Measurements from ENCODE around the gene SIGLEC14.
A peak's percentile ranks its signal among the peaks of the same experiment; 100 is the strongest.

SIGLEC14 gene

DNA sequence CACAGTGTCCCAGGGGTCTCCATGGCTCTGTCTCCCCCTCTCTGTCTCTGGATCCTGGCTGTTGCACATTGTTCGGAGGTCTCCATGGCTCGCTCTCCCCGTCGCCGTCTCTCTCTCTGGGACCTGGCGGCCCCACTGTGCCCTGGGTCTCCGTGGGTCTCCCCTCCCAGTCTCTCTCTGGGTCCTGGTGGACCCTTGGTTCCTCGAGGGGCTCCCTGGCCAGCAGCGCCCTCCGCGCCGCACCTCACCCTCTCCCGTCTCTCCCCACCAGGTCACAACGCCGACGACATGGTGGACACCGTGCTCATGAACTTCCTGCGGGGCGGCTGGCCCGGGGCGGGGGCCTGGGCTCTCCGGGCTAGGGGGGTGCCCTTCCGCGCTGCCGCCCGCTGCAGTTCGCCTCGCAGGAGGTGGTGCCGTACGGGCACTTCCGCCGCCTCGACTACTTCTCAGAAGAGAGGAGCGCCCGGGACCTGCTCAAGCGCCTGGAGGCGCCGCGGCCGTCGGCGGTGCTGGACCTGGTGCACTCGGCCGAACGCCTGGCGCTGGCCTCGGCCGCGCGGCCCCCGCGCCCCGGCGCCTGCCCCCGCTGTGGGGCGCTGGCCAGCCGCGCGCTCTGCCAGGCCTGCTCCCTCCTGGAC lies 45.6 kb downstream of the SIGLEC14 start:
- TF ChIP-seq, protein P1, sequence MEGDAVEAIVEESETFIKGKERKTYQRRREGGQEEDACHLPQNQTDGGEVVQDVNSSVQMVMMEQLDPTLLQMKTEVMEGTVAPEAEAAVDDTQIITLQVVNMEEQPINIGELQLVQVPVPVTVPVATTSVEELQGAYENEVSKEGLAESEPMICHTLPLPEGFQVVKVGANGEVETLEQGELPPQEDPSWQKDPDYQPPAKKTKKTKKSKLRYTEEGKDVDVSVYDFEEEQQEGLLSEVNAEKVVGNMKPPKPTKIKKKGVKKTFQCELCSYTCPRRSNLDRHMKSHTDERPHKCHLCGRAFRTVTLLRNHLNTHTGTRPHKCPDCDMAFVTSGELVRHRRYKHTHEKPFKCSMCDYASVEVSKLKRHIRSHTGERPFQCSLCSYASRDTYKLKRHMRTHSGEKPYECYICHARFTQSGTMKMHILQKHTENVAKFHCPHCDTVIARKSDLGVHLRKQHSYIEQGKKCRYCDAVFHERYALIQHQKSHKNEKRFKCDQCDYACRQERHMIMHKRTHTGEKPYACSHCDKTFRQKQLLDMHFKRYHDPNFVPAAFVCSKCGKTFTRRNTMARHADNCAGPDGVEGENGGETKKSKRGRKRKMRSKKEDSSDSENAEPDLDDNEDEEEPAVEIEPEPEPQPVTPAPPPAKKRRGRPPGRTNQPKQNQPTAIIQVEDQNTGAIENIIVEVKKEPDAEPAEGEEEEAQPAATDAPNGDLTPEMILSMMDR (conservative IDR thresholded peaks at IDR 0.05; ENCODE audit: low read depth, low read length) = no peak
- DNase-seq (ENCODE audit: low read depth) = no peak
- H3K4me3 ChIP-seq (ENCODE audit: low read depth, low read length) = no peak overlapping the region

DNA sequence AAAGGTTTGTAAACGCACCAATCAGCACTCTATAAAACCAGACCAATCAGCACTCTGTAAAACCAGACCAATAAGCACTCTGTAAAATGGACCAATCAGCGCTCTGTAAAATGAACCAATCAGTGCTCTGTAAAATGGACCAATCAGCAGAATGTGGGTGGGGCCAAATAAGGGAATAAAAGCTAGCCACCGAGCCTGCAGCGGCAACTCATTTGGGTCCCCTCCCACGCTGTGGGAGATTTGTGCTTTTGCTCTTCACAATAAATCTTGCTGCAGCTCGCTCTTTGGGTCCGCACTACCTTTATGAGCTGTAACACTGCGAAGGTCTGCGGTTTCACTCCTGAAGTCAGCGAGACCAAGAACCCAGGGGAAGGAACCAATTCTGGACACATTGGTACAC lies 47.5 kb downstream of the SIGLEC14 start:
- TF ChIP-seq, protein P1 (conservative IDR thresholded peaks at IDR 0.05; ENCODE audit: low read depth, low read length) = no peak
- no peak for DNase-seq (ENCODE audit: low read depth)
- H3K4me3 ChIP-seq (ENCODE audit: low read depth, low read length) = no peak overlapping the region

DNA sequence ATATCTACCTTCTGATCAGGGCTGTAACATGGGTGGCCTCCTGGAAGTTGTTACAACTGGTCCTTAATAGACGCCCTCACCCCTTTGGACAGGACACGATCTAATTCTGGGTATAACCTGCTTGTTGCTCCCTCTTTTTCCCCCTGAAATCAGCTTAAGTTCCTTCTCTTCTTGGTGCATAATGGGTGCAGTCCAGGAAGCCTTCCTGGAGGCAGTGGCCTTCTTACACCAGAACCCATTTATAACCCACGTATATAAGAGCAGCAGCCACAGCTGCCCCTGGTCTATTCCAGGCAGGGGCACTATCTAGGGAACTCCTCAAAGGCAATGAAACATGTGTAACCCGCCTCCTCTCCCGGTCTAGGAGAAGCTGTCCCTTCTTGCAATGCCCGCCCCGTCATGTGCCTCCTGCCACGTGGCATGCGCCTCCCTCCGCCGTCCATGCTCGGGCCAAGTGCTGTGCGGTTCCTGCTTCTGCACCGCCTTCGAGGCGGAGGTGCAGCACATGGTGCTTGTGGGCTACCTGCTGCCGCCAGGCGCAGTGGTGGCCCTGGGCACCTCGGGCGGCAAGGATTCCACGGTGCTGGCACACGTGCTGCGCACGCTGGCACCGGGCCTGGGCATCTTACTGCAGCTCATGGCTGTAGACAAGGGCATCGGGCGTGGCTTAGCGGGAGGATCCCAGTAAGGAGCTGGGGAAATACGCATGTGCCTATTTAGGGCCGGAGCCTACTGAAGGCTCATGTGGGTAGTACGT lies 48.3 kb downstream of the SIGLEC14 start:
- no peak for DNase-seq (ENCODE audit: low read depth)
- H3K4me3 ChIP-seq (ENCODE audit: low read depth, low read length) = no peak overlapping the region
- TF ChIP-seq, protein P1 (conservative IDR thresholded peaks at IDR 0.05; ENCODE audit: low read depth, low read length) = no peak

DNA sequence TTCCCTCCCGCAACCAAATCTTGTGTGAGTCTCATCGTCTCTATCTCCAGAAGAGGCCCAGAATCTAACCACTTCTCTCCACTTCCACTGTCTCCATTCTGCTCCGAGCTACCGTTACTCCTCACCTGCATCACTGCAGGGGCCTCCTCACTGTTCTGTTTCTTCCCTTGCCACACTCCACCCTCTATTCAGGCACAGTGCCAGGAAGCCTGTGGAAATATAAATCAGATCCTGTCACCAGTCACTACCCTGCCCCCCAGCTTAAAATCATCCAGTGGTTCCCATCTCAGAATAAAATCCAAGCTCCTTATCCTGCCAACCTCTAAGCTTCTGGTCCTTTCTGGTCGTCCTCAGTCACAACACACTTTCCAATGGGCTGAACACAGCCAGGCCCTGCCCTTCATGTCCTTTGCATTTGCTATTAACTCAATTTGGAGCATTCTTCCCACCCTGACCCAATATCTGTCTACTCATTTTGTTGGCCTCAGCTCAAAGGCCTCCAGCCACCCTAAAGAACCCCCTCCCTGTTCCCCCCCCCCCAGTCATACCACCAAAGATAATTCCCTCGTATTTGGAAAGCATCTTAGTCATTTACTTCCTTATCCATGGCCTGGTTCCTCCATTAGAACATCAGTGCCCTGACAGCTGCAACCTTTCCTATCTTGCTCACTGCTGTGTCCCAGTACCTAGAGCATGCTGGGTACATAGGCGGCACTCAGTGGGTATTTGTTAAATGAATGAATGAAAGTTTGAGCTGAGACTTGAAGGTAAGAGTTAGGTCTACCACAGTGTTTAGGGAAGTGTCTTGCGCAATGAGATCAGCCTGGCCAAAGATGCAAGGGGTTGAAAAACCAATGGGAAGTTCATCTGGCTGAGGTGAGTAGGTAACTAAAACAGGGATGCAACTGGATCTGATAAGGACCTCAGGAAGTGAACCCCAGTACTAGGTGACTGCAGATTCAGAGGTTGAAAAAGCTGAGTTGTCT lies 51.1 kb downstream of the SIGLEC14 start:
- no peak for DNase-seq (ENCODE audit: low read depth)
- TF ChIP-seq, protein P1 (conservative IDR thresholded peaks at IDR 0.05; ENCODE audit: low read depth, low read length) = no peak
- no peak overlapping the region for H3K4me3 ChIP-seq (ENCODE audit: low read depth, low read length)

DNA sequence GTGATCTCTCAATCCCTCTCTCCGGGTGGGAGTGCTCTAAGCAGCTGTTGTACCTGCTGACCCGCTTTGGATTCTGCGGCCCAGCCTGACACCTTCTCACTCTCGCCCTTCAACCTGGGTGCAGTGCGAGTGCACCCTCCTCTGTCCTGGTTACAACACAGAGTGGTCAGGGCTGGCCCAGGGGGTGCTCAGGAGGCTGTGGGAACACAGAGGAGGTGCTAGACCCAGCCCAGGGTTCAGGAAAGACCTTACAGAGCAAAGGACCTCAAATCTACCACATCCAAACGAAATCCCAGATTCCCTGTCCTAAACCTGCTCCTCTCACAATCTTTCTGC lies 51.9 kb downstream of the SIGLEC14 start:
- no peak for DNase-seq (ENCODE audit: low read depth)
- peak overlapping the region; percentile 77 for H3K4me3 ChIP-seq (ENCODE audit: low read depth, low read length)
- TF ChIP-seq, protein P1 (conservative IDR thresholded peaks at IDR 0.05; ENCODE audit: low read depth, low read length) = no peak

DNA sequence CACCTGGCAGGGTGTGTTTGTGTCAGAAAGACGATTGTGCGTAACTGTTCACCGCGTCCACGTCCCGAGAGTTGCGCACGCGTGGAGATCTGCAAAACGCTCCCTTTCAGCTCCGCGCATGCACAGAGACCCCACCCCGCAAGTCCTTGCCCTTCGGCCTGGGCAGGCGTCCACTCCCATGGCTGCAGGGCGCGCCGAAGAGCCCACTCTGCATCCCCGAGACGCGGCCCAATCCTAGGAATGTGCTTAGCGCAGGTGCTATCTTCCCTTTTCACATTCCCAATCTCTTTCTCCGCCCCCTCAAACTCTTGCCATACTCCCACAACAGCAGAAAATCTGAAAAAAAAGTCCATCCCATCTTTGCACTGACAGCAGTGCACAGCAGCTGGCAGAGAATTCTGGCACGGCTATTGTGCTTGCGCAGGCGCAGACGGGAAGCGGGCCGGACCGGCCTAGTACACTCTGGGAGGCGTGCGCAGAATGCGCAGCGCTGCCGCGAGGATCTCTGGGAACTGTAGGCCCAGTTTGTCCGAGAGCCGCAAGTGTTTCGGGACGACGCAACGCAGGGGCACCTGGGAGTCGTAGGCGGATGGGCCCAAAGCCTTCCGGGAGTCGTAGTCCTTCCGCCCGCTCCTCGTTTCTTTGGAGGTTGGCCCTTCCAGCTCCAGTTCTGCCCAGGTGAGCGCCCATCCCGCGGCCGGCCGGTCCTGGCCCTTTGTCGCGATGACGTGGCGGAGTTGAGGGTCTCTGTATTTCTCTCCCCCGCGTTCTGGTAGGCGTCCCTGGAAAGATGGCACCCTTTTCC lies 52.5 kb downstream of the SIGLEC14 start:
- peak; percentile 98 for DNase-seq (ENCODE audit: low read depth)
- TF ChIP-seq, protein P1 (conservative IDR thresholded peaks at IDR 0.05; ENCODE audit: low read depth, low read length) = no peak
- H3K4me3 ChIP-seq (ENCODE audit: low read depth, low read length) = peak overlapping the region; percentile 77

Data from choroid plexus epithelial cell (primary cell).